Esophagus squamous epithelium (tissue), 4 donors: ENCODE measurements around the gene KANSL1.

Experiments used
- POLR2A ChIP-seq, 4 donors: fragments of 450-650 bp; IDR thresholded peaks; one replicate each; pipeline ENCODE4 v1.6.1; 2017; ENCODE audit warnings: antibody characterized with exemption in 4 of 4, mild to moderate bottlenecking in 4 of 4, moderate library complexity in 3 of 4
- TF ChIP-seq, protein P1 (sequence below), 6 experiments: fragments of 450-650 bp in 4 of 6; fragments of 200-600 bp in 2 of 6; sonication (generic) in 2 of 6; IDR thresholded peaks; one replicate each; pipeline ENCODE4 v1.5.1; 2016 to 2019; ENCODE audit warnings: antibody characterized with exemption in 6 of 6, mild to moderate bottlenecking in 4 of 6, moderate library complexity in 4 of 6

DNA sequence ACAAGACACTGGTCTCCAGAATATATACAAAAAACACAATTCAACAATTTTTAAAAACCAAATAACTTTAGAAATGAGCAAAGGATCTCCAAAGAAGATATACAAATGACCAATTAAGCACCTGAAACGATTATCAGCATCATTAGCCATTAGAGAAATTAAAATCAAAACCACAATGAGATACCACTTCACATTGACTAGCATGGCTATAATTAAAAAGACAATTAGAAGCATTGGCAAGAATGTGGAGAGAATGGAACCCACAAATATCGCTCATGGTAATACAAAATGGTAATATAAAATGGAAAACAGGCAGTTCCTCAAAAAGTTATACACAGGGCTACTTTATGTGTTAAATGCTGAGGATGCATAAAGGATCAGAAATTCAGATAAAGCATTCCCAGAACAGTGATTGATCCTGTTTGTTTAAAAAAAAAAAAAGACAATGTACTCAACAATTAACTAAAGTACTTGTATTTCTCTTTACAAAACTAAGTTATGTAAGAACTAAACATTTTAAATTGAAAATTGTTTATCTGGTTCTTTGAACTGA, 52.5 kb downstream of the KANSL1 start:
- TF ChIP-seq POLR2A (IDR thresholded peaks at IDR 0.05) = no peak
- TF ChIP-seq, protein P1, sequence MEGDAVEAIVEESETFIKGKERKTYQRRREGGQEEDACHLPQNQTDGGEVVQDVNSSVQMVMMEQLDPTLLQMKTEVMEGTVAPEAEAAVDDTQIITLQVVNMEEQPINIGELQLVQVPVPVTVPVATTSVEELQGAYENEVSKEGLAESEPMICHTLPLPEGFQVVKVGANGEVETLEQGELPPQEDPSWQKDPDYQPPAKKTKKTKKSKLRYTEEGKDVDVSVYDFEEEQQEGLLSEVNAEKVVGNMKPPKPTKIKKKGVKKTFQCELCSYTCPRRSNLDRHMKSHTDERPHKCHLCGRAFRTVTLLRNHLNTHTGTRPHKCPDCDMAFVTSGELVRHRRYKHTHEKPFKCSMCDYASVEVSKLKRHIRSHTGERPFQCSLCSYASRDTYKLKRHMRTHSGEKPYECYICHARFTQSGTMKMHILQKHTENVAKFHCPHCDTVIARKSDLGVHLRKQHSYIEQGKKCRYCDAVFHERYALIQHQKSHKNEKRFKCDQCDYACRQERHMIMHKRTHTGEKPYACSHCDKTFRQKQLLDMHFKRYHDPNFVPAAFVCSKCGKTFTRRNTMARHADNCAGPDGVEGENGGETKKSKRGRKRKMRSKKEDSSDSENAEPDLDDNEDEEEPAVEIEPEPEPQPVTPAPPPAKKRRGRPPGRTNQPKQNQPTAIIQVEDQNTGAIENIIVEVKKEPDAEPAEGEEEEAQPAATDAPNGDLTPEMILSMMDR (IDR thresholded peaks at IDR 0.05) = no peak
